ENCODE measurements around the gene FAM200B. TPM values are rescaled to one million over a fixed set of nuclear protein-coding genes. Genes with fewer than 3 reads are reported as not detected.

Gene FAM200B
- total RNA-seq, 3 donors from 2014 or later (not counting 1 experiment from before 2014, with no cell fraction given) = 14.3 to 15.6 (median 14.5) TPM

DNA sequence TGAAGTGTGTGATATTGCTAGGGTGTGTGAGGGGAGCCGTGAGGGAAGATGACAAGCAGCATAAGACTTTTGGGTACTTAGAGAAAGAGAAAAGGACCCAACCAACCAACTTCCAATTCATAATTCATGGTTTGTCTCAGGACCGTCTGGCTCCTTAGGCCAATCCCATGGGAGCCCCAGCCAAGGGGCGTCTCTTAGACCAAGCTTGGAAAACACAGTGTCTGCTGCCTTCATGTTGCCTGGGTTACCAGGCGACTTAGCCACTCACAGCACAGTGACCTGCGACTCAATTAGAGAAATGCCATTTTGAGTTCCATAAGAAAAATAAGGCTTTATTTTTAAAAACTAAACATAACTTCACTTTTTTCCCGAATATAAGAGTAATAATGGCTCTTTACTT is 53.9 kb downstream of the FAM200B start:
- no peak for TF ChIP-seq CTCF (IDR thresholded peaks at IDR 0.05)
- Histone ChIP-seq H3K4me3 (ENCODE audit: low read length) (no peak overlapping the region), H3K4me1 (ENCODE audit: control insufficient read depth, insufficient read depth, low read length) (peaks cover 2% of the 10 kb centered on the region), H3K36me3 (ENCODE audit: control insufficient read depth, insufficient read depth, low read length) (no peaks in the 10 kb centered on the region), H3K27ac (ENCODE audit: low read length) (no peak overlapping the region), H3K27me3 (ENCODE audit: control insufficient read depth, insufficient read depth, low read length) (no peaks in the 10 kb centered on the region), H3K9me3 (ENCODE audit: control insufficient read depth, insufficient read depth, low read length) (no peaks in the 10 kb centered on the region)
- Mint-ChIP-seq H3K27me3 (ENCODE audit: low read depth in 2 of 2) (peaks cover 10 to 14% of the 10 kb centered on the region in 2 donors), H3K4me1 (peaks cover 22 to 35% of the 10 kb centered on the region in 2 donors), H3K9me3 (no peaks in the 10 kb centered on the region), H3K27ac (no peak overlapping the region), H3K36me3 (no peaks in the 10 kb centered on the region), H3K4me3 (no peak overlapping the region)
- DNase-seq (no peak), ATAC-seq (no peak)
- WGBS (ENCODE audit: insufficient coverage) = 70% methylated on average over 4 of the region's 6 CpGs
- intact Hi-C loops (cut with micrococcal nuclease) = no loop called here

DNA sequence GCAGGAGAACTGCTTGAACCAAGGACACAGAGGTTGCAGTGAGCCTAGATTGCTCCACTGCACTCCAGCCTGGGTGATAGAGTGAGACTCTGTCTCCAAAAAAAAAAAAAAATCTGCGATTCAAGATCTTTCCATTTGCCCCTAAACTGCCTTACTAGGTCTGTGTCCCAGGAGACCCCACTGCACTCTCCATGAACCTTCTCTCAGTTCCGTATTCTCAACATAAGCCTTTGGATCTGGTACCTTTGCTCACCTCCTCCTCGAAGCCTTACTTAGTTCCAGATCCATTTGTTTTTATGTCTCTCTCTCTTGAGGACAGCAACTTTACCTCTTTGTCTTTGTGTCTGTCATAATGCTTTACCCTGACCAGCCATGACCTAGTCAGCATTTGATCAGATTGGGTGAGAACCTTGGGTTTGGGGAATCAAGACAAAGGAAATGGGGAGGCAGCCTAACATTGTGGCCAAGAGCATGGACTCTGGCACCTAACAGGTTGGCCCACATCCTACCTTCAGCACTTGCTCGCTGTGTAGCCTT is 55.0 kb downstream of the FAM200B start:
- H3K9me3 ChIP-seq (ENCODE audit: control insufficient read depth, insufficient read depth, low read length) = peaks cover 4% of the 10 kb centered on the region

GRCh38 chr4:15737255-15737654 is 55.6 kb downstream of the FAM200B start:
- intact Hi-C loops (cut with micrococcal nuclease) = no loop called here
- DNase-seq (peak in 1 of 2 donors; percentile 13), ATAC-seq (peak in 2 of 3 donors; percentile 67 to 71)
- H3K27me3 Mint-ChIP-seq (ENCODE audit: low read depth in 2 of 2) = peaks cover 10 to 14% of the 10 kb centered on the region in 2 donors
- Histone ChIP-seq H3K27ac (ENCODE audit: low read length) (no peak overlapping the region), H3K36me3 (ENCODE audit: control insufficient read depth, insufficient read depth, low read length) (no peaks in the 10 kb centered on the region), H3K4me3 (ENCODE audit: low read length) (no peak overlapping the region), H3K27me3 (ENCODE audit: control insufficient read depth, insufficient read depth, low read length) (no peaks in the 10 kb centered on the region), H3K9me3 (ENCODE audit: control insufficient read depth, insufficient read depth, low read length) (peaks cover 10% of the 10 kb centered on the region), H3K4me1 (ENCODE audit: control insufficient read depth, insufficient read depth, low read length) (peaks cover 2% of the 10 kb centered on the region)
- WGBS (ENCODE audit: insufficient coverage) = 68% methylated on average over 3 of the region's 3 CpGs
- H3K9me3 Mint-ChIP-seq = peaks cover 0 to under 1% of the 10 kb centered on the region in 2 donors
- H3K36me3 Mint-ChIP-seq = peaks cover 2% of the 10 kb centered on the region
- H3K27ac Mint-ChIP-seq = no peak overlapping the region
- H3K4me3 Mint-ChIP-seq = no peak overlapping the region
- no peak for TF ChIP-seq CTCF (IDR thresholded peaks at IDR 0.05)
- peaks cover 22 to 35% of the 10 kb centered on the region in 2 donors for H3K4me1 Mint-ChIP-seq

More for the DNA sequence above, 55.0 kb downstream of the FAM200B start:
- Histone ChIP-seq H3K27ac (ENCODE audit: low read length) (no peak overlapping the region), H3K4me3 (ENCODE audit: low read length) (no peak overlapping the region), H3K27me3 (ENCODE audit: control insufficient read depth, insufficient read depth, low read length) (no peaks in the 10 kb centered on the region), H3K36me3 (ENCODE audit: control insufficient read depth, insufficient read depth, low read length) (no peaks in the 10 kb centered on the region), H3K4me1 (ENCODE audit: control insufficient read depth, insufficient read depth, low read length) (peaks cover 2% of the 10 kb centered on the region)
- Mint-ChIP-seq H3K4me3 (no peak overlapping the region), H3K9me3 (no peaks in the 10 kb centered on the region), H3K4me1 (peaks cover 22 to 35% of the 10 kb centered on the region in 2 donors), H3K27ac (no peak overlapping the region), H3K36me3 (no peaks in the 10 kb centered on the region), H3K27me3 (ENCODE audit: low read depth in 2 of 2) (peaks cover 10 to 14% of the 10 kb centered on the region in 2 donors)
- ATAC-seq (no peak), DNase-seq (no peak)
- intact Hi-C loops (cut with micrococcal nuclease) = no loop called here
- TF ChIP-seq CTCF (IDR thresholded peaks at IDR 0.05) = no peak
- 87% methylated on average over 4 of the region's 4 CpGs for WGBS (ENCODE audit: insufficient coverage)

- no peak for TF ChIP-seq CTCF (IDR thresholded peaks at IDR 0.05)
- peaks cover 20 to 32% of the 10 kb centered on the region in 2 donors for H3K4me1 Mint-ChIP-seq
- ATAC-seq = no peak
- peaks cover 0 to 6% of the 10 kb centered on the region in 2 donors for H3K9me3 Mint-ChIP-seq
- 76% methylated on average over 1 of the region's 1 CpG for WGBS (ENCODE audit: insufficient coverage)
- Histone ChIP-seq H3K27me3 (ENCODE audit: control insufficient read depth, insufficient read depth, low read length) (no peaks in the 10 kb centered on the region), H3K36me3 (ENCODE audit: control insufficient read depth, insufficient read depth, low read length) (no peaks in the 10 kb centered on the region), H3K4me1 (ENCODE audit: control insufficient read depth, insufficient read depth, low read length) (peaks cover 2% of the 10 kb centered on the region), H3K9me3 (ENCODE audit: control insufficient read depth, insufficient read depth, low read length) (peaks cover 12% of the 10 kb centered on the region), H3K4me3 (ENCODE audit: low read length) (no peak overlapping the region), H3K27ac (ENCODE audit: low read length) (no peak overlapping the region)
- no peak for DNase-seq
- no peak overlapping the region for H3K4me3 Mint-ChIP-seq
- no peak overlapping the region for H3K27ac Mint-ChIP-seq
- peaks cover 7% of the 10 kb centered on the region for H3K36me3 Mint-ChIP-seq
- peaks cover 10 to 11% of the 10 kb centered on the region in 2 donors for H3K27me3 Mint-ChIP-seq (ENCODE audit: low read depth in 2 of 2)
- intact Hi-C loops (cut with micrococcal nuclease) = no loop called here
These were observed 57.2 kb downstream of the FAM200B start for GRCh38 chr4:15738877-15739276.
